Measurements from ENCODE around the gene LMAN2L.
A peak's percentile ranks its signal among the peaks of the same experiment; 100 is the strongest.
"Not testable (repeated sequence)": the region's sequence is repeated elsewhere in the genome, so short reads cannot be mapped to it uniquely, and the experiment has no call there.

LMAN2L gene

GRCh38 chr2:96680561-96681141, 59.2 kb downstream of the LMAN2L start:
- DNase-seq, result no peak
- Histone ChIP-seq H3K4me3 (ENCODE audit: low read depth, low read length) (no peak overlapping the region), H3K36me3 (replicated peaks) (no peaks in the 10 kb centered on the region), H3K27ac (no peak overlapping the region), H3K27me3 (replicated peaks) (no peaks in the 10 kb centered on the region)
- in situ Hi-C loops (cut with HindIII; ENCODE audit: low pct_ligation_motif_present, low sequenced_read_pairs), result no loop called here
- no peak for TF ChIP-seq CTCF (IDR thresholded peaks at IDR 0.05; ENCODE audit: low read depth, low read length, missing control alignments)

- Histone ChIP-seq H3K36me3 (replicated peaks) (no peaks in the 10 kb centered on the region), H3K27me3 (replicated peaks) (no peaks in the 10 kb centered on the region), H3K27ac (no peak overlapping the region), H3K4me3 (ENCODE audit: low read depth, low read length) (no peak overlapping the region)
- no peak for DNase-seq
- TF ChIP-seq CTCF (IDR thresholded peaks at IDR 0.05; ENCODE audit: low read depth, low read length, missing control alignments), result no peak
- in situ Hi-C loops (cut with HindIII; ENCODE audit: low pct_ligation_motif_present, low sequenced_read_pairs), result no loop called here
Observed at GRCh38 chr2:96679848-96680247, 60.0 kb downstream of the LMAN2L start.

GRCh38 chr2:96669539-96670215, 70.2 kb downstream of the LMAN2L start:
- no peak overlapping the region for H3K27ac ChIP-seq
- in situ Hi-C loops (cut with HindIII; ENCODE audit: low pct_ligation_motif_present, low sequenced_read_pairs), result no loop called here
- no peaks in the 10 kb centered on the region for H3K27me3 ChIP-seq (replicated peaks)
- H3K4me3 ChIP-seq (ENCODE audit: low read depth, low read length), result no peak overlapping the region
- TF ChIP-seq CTCF (IDR thresholded peaks at IDR 0.05; ENCODE audit: low read depth, low read length, missing control alignments), result no peak
- H3K36me3 ChIP-seq (replicated peaks), result no peaks in the 10 kb centered on the region
- no peak for DNase-seq

- in situ Hi-C loops (cut with HindIII; ENCODE audit: low pct_ligation_motif_present, low sequenced_read_pairs), result no loop called here
Observed at GRCh38 chr2:96668771-96669170, 71.1 kb downstream of the LMAN2L start.

GRCh38 chr2:96665717-96666116, 74.1 kb downstream of the LMAN2L start:
- H3K4me3 ChIP-seq (ENCODE audit: low read depth, low read length); H3K36me3 ChIP-seq (replicated peaks); DNase-seq; in situ Hi-C loops (cut with HindIII; ENCODE audit: low pct_ligation_motif_present, low sequenced_read_pairs); H3K27me3 ChIP-seq (replicated peaks): not testable (repeated sequence)
- peak overlapping the region; percentile 93 for H3K27ac ChIP-seq

More at GRCh38 chr2:96668771-96669170, 71.1 kb downstream of the LMAN2L start:
- no peak for TF ChIP-seq CTCF (IDR thresholded peaks at IDR 0.05; ENCODE audit: low read depth, low read length, missing control alignments)
- Histone ChIP-seq H3K4me3 (ENCODE audit: low read depth, low read length) (no peak overlapping the region), H3K27ac (no peak overlapping the region), H3K36me3 (replicated peaks) (no peaks in the 10 kb centered on the region), H3K27me3 (replicated peaks) (no peaks in the 10 kb centered on the region)
- DNase-seq, result no peak

- H3K36me3 ChIP-seq (replicated peaks), result no peaks in the 10 kb centered on the region
- no peaks in the 10 kb centered on the region for H3K27me3 ChIP-seq (replicated peaks)
- H3K4me3 ChIP-seq (ENCODE audit: low read depth, low read length), result no peak overlapping the region
- DNase-seq, result peak; percentile 99
- H3K27ac ChIP-seq, result peak overlapping the region; percentile 93
- no peak for TF ChIP-seq CTCF (IDR thresholded peaks at IDR 0.05; ENCODE audit: low read depth, low read length, missing control alignments)
- in situ Hi-C loops (cut with HindIII; ENCODE audit: low pct_ligation_motif_present, low sequenced_read_pairs), result no loop called here
Observed at GRCh38 chr2:96665083-96665569, 74.7 kb downstream of the LMAN2L start.

All from brain microvascular endothelial cell (primary cell).